Esophagus muscularis mucosa (tissue), 3 donors: ENCODE measurements around the gene GRM4.

Experiments used
- POLR2A ChIP-seq: fragments of 450-650 bp; IDR thresholded peaks from one replicate; pipeline ENCODE4 v1.6.1; 2017; ENCODE audit warnings: antibody characterized with exemption, moderate library complexity, mild to moderate bottlenecking, low read depth
- TF ChIP-seq, protein P1 (sequence below), 3 experiments: fragments of 200-600 bp in 2 of 3; fragments of 450-650 bp in 1 of 3; sonication (generic) in 2 of 3; IDR thresholded peaks; one replicate each; pipeline ENCODE4 v1.5.1; 2017 to 2019; ENCODE audit warnings: antibody characterized with exemption in 3 of 3, mild to moderate bottlenecking in 2 of 3, moderate library complexity in 1 of 3

DNA sequence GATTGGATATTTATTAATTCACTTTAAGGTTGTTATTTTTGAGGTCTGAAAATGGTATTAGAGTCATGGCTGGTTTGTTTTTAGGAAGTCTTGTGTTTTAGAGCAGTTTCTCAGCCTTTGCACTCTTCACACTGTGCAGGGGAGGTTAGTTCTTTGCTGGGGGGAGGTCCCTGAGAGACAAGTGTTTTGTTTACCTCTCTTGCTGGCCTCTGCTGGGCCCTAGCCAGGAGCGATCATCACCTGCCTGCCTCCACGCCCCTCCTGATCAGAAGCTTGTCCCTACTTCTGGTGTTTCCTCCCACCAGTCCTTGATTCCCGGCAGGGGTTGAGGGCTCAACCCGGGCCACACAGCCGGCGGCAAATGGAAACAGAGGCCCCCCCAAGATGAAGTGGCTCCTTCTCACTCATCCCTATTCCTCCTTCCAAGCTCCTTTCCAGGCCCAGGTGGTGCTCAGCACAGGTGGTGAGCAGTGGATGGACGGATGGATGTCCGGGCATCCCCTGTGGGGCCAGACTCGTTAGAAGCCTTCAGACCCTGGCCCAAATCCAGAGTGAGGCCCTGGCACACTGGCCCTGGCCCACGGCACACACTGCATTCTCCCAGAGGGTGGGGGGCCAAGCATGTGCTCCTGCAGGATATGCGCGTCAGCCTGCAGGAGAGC lies 51.3 kb downstream of the GRM4 start:
- TF ChIP-seq, protein P1, sequence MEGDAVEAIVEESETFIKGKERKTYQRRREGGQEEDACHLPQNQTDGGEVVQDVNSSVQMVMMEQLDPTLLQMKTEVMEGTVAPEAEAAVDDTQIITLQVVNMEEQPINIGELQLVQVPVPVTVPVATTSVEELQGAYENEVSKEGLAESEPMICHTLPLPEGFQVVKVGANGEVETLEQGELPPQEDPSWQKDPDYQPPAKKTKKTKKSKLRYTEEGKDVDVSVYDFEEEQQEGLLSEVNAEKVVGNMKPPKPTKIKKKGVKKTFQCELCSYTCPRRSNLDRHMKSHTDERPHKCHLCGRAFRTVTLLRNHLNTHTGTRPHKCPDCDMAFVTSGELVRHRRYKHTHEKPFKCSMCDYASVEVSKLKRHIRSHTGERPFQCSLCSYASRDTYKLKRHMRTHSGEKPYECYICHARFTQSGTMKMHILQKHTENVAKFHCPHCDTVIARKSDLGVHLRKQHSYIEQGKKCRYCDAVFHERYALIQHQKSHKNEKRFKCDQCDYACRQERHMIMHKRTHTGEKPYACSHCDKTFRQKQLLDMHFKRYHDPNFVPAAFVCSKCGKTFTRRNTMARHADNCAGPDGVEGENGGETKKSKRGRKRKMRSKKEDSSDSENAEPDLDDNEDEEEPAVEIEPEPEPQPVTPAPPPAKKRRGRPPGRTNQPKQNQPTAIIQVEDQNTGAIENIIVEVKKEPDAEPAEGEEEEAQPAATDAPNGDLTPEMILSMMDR (IDR thresholded peaks at IDR 0.05) = no peak
- no peak for TF ChIP-seq POLR2A
